Adipocyte (in vitro differentiated cells): Measurements from ENCODE around the gene TRIM63.

ENCODE experiments used
- DNase-seq: peaks from one replicate; pipeline ENCODE4 v3.0.0-alpha.2; 2015; ENCODE audit warnings: low read depth
- H3K27me3 ChIP-seq: replicated peaks from 2 replicates; pipeline ENCODE4 v1.7.0; 2013; ENCODE audit warnings: mild to moderate bottlenecking, low read length, moderate library complexity; ENCODE audit not compliant: control insufficient read depth, insufficient read depth
- H3K36me3 ChIP-seq: 2 replicates; pipeline ENCODE4 v1.7.0; 2013; ENCODE audit warnings: low read length, mild to moderate bottlenecking, moderate library complexity; ENCODE audit not compliant: control insufficient read depth, insufficient read depth, severe bottlenecking
- H3K4me1 ChIP-seq: 2 replicates; pipeline ENCODE4 v1.7.0; 2013; ENCODE audit warnings: mild to moderate bottlenecking, low read length, moderate library complexity; ENCODE audit not compliant: control insufficient read depth, insufficient read depth
- H3K4me3 ChIP-seq: 2 replicates; pipeline ENCODE4 v1.7.0; 2013; ENCODE audit warnings: mild to moderate bottlenecking, low read length, moderate library complexity
- H3K9ac ChIP-seq: 2 replicates; pipeline ENCODE4 v1.7.0; 2013; ENCODE audit warnings: mild to moderate bottlenecking, low read length, moderate library complexity
- H3K9me3 ChIP-seq: 2 replicates; pipeline ENCODE4 v1.7.0; 2013; ENCODE audit warnings: mild to moderate bottlenecking, low read length, moderate library complexity; ENCODE audit not compliant: control insufficient read depth

TRIM63 gene

DNA sequence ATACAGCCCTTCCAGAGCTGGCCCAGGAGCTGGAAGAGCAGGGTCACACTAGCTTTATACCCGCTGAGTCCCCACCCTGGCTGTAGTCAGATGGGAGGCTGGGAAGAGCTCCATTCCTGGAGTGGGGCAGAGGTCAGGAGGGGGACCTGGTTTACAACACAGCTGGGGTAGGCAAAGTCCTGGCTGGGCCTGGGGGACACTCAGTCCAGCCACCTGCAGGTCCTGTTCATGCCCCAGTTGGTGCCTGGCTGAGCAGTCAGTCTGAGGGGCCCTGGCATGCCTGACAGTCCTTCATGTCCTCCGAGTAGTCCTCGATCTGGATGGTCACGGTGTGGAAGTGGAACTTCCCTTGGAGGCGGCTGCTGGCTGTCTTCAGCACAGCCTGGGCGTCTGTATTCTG is 28.5 kb downstream of the TRIM63 start:
- Histone ChIP-seq H3K27me3 (peaks cover 54% of the 10 kb centered on the region), H3K36me3 (no peaks in the 10 kb centered on the region), H3K9me3 (no peaks in the 10 kb centered on the region), H3K4me3 (no peak overlapping the region), H3K9ac (no peak overlapping the region), H3K4me1 (peaks cover 6% of the 10 kb centered on the region)
- DNase-seq = no peak

DNA sequence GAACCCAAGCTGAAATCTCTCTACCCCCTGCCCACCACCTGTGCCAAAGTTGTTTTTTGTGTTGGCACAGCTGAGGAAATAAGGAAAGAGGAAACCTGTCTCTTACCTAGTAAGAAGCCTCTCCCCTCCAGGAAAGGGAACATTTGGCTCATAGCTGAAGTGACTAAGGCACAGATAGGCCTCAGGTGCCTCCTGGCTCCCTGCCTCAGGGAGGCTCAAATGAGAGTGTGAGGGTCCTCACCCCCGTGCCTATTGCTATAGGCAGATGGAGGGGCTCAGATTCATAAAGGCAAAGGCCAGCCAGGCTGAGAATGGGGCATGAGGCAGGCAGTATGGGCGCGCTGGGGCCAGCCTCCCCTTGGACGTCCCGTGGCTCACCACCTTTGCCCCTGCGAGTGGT is 29.0 kb downstream of the TRIM63 start:
- Histone ChIP-seq H3K9me3 (no peaks in the 10 kb centered on the region), H3K4me1 (peaks cover 6% of the 10 kb centered on the region), H3K9ac (no peak overlapping the region), H3K27me3 (peaks cover 50% of the 10 kb centered on the region), H3K36me3 (no peaks in the 10 kb centered on the region), H3K4me3 (no peak overlapping the region)
- DNase-seq = no peak

DNA sequence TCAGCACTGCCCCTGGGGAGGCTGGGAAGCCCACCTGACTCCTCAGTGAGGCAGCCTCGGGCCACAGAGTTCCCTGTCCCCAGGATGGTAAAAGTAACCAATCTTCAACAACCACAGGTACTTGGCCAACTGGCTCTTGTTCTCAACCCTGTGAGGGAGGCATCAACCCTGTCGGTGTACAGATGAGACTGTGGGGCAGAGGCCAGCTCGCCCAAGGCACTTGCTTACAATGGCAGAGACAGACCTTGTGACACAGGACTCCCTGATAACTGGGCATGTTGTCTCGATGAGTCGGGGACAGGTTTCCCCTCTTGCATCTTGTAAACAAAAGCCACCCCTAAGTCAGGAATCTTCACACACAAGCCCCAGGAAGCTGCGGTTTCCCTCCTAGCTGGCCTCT is 29.5 kb downstream of the TRIM63 start:
- peaks cover 44% of the 10 kb centered on the region for H3K27me3 ChIP-seq
- no peaks in the 10 kb centered on the region for H3K9me3 ChIP-seq
- H3K36me3 ChIP-seq = no peaks in the 10 kb centered on the region
- DNase-seq = no peak
- H3K4me1 ChIP-seq = peaks cover 6% of the 10 kb centered on the region
- no peak overlapping the region for H3K9ac ChIP-seq
- no peak overlapping the region for H3K4me3 ChIP-seq

DNA sequence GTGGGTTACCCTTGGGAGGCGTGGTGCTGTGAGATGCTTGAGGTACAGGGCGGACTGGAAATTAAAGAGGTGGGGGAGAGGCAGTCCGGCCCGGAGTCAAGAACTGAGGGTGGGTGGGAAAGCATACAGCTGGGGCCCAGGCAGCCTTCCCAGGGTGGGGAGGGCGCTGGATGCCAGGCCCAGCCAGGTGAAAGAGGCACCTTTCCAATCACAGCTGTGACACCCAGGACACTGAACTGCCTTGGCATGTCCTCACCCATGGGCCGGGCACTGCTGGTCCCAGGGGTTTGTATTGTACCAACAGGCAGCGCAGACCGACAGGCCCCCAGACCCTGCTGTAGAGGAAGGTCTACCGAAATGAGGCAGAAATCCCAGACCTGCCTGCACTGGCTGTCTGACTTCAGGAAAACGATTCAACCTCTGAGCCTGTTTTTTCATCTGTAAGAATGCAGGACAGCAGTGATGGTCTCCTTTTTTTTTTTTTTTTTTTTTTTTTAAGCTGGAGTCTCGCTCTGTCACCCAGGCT is 30.6 kb downstream of the TRIM63 start:
- Histone ChIP-seq H3K27me3 (peaks cover 34% of the 10 kb centered on the region), H3K9me3 (no peaks in the 10 kb centered on the region), H3K36me3 (no peaks in the 10 kb centered on the region)

DNA sequence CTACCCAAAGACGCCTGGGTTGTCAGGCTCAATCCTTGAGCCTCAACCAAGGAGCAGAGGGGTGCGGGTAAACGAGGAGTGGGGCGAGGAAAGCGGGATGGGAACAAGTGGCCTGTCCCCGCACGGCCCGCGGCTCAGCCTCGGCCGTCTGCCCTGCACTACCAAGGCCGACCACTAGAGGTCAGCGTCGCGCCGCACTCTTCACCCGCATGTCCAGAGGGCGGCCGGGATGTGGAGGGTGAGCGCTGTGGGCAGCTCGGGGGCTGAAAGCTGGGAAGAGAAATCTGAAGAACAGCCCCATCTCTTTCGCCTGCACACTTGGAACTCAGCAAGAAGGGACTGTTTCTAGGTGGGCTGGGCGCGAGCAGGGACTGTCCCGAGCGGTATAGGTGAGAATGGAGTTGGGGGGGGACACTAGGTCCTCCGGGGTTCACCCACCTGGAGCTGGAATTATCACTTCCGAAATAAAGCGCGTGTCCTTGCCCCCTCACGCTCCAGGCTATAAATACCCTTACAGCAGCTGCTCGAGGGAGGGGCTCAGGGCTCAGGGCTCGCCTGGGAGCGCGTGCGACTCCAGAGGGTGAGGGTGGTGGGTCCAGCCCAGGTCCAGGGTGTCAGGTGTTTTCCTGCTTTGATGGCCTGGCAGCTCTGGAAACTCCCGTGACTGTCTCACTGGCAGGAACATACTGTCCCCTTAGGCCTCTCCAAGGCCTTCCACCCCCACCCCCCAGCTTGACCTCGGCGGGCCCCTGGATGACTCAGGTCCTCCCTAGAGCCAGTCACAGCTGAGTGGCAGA is 31.3 kb downstream of the TRIM63 start:
- peak; percentile 90 for DNase-seq
- peak overlapping the region; percentile 75 for H3K9ac ChIP-seq
- peaks cover 28% of the 10 kb centered on the region for H3K27me3 ChIP-seq

More for the DNA sequence above, 30.6 kb downstream of the TRIM63 start:
- no peak overlapping the region for H3K9ac ChIP-seq
- no peak for DNase-seq
- no peak overlapping the region for H3K4me3 ChIP-seq
- H3K4me1 ChIP-seq = peaks cover 10% of the 10 kb centered on the region

DNA sequence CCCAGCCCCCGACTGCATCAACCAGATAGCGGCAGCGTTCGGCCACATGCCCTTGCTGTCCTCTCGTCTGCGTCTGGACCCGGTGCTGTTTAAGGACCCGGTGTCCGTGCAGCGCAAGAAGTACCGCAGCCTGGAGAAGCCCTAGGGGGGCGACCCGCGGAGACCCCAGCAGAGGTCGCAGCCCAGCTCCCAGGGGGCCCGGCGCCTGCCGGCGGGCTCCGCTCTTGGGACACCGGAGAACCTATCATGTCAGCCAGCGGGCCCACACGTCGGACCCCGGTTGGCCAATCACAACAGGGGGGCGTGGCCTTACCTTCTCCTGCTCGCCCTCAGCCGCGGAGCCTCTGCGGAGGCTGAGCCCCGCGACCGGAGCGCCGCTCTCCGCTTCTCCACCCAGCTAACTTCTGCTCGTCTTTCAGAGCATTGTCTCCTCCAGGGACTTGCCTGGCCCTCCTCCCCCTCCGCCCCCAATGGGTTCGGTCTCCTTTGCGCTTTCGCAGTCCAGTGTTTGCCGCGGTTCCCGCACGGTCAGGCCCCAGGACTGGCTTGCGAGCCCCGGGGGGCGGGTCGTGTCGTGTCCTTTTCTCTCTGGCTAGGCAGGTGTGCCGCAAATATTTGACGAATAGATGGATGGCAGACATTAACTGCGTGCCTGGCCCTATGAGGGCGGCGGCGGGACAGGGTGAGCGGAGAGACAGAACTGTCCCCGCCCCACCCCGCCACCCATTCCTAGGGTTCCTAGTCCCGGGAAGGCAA is 32.0 kb downstream of the TRIM63 start:
- H3K9me3 ChIP-seq = no peaks in the 10 kb centered on the region
- H3K9ac ChIP-seq = peak overlapping the region; percentile 75
- peaks cover 25% of the 10 kb centered on the region for H3K27me3 ChIP-seq
- peaks cover 11% of the 10 kb centered on the region for H3K4me1 ChIP-seq
- H3K4me3 ChIP-seq = peak overlapping the region; percentile 87
- DNase-seq = peak; percentile 98
- no peaks in the 10 kb centered on the region for H3K36me3 ChIP-seq

More for the DNA sequence above, 31.3 kb downstream of the TRIM63 start:
- H3K4me3 ChIP-seq = peak overlapping the region; percentile 87
- H3K36me3 ChIP-seq = no peaks in the 10 kb centered on the region
- no peaks in the 10 kb centered on the region for H3K9me3 ChIP-seq
- H3K4me1 ChIP-seq = peaks cover 11% of the 10 kb centered on the region

DNA sequence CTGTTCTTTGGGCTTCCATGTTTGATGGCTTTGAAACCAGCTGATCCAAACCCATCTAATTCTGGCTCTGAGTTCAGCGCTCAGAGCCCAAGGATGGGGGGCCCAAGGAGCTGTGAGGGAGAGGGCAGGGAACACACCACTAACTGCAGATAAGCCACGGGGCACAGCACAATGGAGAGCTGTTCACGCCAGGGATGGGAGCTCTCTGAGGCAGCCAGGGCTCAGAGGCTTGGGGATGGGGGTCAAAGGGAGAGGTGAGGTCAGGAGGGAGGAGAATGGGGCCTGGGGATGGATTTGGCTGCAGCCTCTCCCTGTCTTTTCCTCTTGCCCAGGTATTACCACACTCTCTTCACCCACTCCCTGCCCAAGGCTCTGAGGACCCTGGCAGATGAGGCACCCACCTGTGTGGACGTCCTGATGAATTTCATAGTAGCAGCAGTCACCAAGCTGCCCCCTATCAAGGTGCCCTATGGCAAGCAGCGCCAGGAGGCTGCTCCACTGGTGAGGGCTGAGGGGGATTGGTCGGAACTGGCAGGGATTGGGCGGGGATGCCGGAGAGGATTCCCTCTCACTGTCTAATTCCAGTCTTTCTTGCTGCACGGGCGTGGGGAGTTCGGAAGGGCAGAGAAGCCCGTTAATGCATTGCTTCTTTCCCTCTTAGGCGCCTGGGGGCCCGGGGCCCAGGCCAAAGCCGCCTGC is 32.8 kb downstream of the TRIM63 start:
- Histone ChIP-seq H3K36me3 (no peaks in the 10 kb centered on the region), H3K4me3 (peak overlapping the region; percentile 87), H3K4me1 (peaks cover 11% of the 10 kb centered on the region), H3K9me3 (no peaks in the 10 kb centered on the region), H3K27me3 (peaks cover 23% of the 10 kb centered on the region), H3K9ac (peak overlapping the region; percentile 75)
- no peak for DNase-seq

DNA sequence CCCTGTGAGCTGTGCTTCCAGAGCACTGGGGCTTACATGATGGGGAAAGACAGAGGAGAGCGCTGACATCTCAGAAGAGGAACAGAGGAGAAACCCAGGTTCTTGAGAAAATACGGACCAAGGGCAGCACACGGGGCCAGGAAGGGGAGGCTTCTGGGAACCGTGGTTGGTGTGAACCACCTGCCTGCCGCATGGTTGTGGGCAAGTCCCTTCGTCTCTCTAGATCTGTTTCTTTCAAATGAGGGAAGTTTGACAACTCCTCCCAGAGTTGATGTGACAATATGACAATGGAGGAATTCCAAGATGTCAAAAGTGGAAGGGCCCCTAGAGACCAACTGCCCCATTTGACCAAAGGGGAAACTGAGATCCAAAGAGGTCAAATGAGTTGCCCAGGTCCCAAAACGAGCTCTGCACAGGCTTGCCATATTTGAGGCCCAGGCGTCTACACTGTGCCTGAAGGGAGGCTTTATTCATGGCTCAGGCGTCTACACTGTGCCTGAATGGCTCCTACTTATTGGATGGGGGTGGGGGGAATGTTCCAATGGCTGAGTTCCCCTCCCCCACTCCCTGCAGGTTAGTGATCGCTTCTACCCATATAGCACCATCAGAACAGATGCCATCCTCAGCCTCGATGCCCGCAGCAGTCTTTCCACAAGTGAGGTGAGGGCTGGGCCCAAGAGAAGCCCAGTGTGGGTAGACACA is 34.6 kb downstream of the TRIM63 start:
- Histone ChIP-seq H3K9me3 (no peaks in the 10 kb centered on the region), H3K9ac (no peak overlapping the region), H3K4me1 (peaks cover 11% of the 10 kb centered on the region), H3K36me3 (no peaks in the 10 kb centered on the region), H3K4me3 (no peak overlapping the region), H3K27me3 (peaks cover 15% of the 10 kb centered on the region)
- DNase-seq = no peak

DNA sequence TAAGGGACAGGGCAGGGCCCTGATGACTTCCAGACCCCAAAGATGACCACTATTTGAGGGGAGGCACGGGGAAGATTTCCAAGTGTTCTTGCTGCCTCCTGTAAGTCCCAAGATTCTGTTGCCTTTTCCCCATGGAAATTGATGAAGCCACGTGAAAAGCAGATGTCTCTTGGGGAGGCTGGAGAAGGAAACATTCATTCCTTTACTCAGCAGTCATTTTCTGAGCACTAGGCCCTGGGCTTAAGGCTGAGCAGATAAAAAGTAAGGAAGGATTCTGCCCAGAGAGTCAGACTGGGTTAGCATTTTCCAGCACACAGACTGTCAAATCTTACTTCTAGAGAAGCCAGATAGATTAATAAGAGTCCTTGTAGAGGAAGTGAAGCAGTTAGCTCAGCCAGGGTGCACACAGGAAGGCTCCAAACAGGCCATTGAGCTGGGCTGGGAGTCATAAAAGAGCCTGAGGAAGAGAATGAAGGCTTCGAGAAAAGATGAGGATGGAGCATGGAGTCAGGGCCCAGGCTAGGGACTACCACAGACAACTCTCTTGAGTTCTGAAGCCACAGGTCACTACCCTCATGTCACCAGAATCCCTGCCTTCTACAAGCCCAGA is 35.7 kb downstream of the TRIM63 start:
- H3K36me3 ChIP-seq = no peaks in the 10 kb centered on the region
- no peaks in the 10 kb centered on the region for H3K9me3 ChIP-seq
- no peak overlapping the region for H3K4me3 ChIP-seq
- H3K27me3 ChIP-seq = peaks cover 10% of the 10 kb centered on the region
- H3K9ac ChIP-seq = peak overlapping the region; percentile 24
- DNase-seq = peak; percentile 68
- H3K4me1 ChIP-seq = peaks cover 11% of the 10 kb centered on the region

DNA sequence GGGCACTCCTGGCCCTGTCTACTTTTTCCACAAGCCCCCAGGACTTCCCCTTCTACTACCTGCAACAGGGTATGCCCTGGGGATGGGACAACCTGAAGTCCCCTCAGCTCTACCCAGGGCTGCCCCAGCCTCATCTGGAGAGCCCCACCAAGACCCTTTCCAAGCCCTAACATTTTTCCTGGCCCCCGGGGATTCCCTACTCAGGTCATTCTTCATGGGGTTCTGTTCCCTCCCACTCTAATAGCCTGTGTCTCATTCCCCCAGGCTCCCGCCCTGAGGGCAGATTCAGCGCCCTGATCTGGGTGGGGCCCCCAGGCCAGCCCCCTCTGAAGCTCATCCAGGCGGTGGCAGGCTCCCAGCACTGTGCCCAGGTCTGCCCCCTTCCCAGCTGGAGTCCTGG is 36.2 kb downstream of the TRIM63 start:
- H3K9me3 ChIP-seq = no peaks in the 10 kb centered on the region
- peaks cover 10% of the 10 kb centered on the region for H3K27me3 ChIP-seq
- peaks cover 7% of the 10 kb centered on the region for H3K4me1 ChIP-seq
- no peaks in the 10 kb centered on the region for H3K36me3 ChIP-seq
- H3K4me3 ChIP-seq = no peak overlapping the region
- DNase-seq = no peak
- H3K9ac ChIP-seq = no peak overlapping the region
